HCT116 (cell line): ENCODE data around the gene ALAS1.

Experiments
- EZH2 ChIP-seq: fragments of 200-600 bp; sonication (generic); IDR thresholded peaks from 2 replicates; pipeline ENCODE4 v1.6.1; 2017; ENCODE audit warnings: antibody characterized with exemption, mixed run types
- EZH2phosphoT487 ChIP-seq: fragments of 200-600 bp; IDR thresholded peaks from 2 replicates; pipeline ENCODE4 v1.6.1; 2018; ENCODE audit warnings: antibody characterized with exemption, borderline replicate concordance
- JUND ChIP-seq: IDR thresholded peaks from 2 replicates; pipeline ENCODE4 v1.6.1; 2012
- POLR2AphosphoS5 ChIP-seq: IDR thresholded peaks from 2 replicates; pipeline ENCODE4 v1.6.1; 2011; ENCODE audit warnings: mild to moderate bottlenecking, low read depth, low read length, moderate library complexity
- RAD21 ChIP-seq: IDR thresholded peaks from 2 replicates; pipeline ENCODE4 v1.6.1; 2012; ENCODE audit warnings: low read depth, mild to moderate bottlenecking
- ZNF274 ChIP-seq: fragments of 200-500 bp; sonication (Bioruptor generic); IDR thresholded peaks from 2 replicates; pipeline ENCODE4 v1.6.1; 2014; ENCODE audit warnings: mild to moderate bottlenecking, low read depth, low read length, inconsistent platforms
- TF ChIP-seq, protein P1 (sequence below), 3 experiments: fragments of 200-600 bp in 1 of 3; sonication (generic) in 1 of 3; IDR thresholded peaks in 2 of 3; conservative IDR thresholded peaks in 1 of 3; 2 replicates each; pipeline ENCODE4 v1.5.1; 2012 to 2017; ENCODE audit warnings: low read depth in 2 of 3, low read length in 2 of 3, antibody characterized with exemption in 1 of 3, borderline replicate concordance in 1 of 3, control low read depth in 1 of 3, mild to moderate bottlenecking in 1 of 3, mixed read lengths in 1 of 3, mixed run types in 1 of 3, moderate library complexity in 1 of 3; ENCODE audit not compliant: insufficient read depth in 1 of 3

DNA sequence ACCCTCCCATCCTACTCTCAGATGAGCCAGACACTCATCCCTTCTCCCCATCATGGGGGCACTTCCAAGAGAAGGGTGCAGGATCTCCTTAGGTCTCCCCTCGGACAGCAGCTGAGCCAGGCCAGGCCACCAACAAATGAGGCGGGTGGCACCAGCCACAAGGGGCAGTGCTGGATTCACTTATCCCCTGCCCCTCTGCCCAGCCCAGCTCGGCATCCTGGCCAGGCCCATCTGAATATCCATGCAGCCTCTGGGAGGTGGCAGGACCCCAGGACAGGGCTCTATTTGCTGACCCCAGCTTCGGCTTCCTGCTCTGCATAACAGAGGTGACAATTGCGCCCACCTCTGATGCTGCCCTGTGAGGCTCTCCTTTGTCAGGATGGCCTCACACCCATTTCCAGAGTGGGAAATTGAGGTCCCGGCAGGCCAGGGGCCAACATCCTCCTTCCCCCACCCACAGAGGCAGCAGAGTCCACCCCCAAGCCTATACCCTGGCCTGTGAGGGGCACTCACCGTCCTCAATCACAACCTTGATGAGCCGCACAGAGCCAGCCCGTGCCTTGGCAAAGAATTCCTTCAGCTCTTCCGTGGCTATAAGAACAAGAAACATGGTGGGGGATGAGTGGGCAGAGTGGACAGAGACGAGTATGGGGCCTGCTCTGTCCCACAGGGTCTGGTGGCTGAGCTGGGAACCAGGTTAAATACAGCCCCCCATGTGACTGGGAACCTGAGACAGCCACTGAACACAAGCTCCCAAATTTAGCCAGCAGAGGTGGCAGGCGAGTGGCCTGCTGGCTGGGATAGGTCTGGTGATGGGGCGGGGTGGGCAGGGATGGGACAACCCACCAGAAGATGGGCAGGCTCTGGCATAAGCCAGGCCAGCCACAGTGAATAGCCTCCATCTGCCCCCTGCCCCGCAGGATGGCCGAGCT lies 36.8 kb downstream of the ALAS1 start:
- no peak for TF ChIP-seq EZH2
- TF ChIP-seq POLR2AphosphoS5: no peak
- TF ChIP-seq, protein P1, sequence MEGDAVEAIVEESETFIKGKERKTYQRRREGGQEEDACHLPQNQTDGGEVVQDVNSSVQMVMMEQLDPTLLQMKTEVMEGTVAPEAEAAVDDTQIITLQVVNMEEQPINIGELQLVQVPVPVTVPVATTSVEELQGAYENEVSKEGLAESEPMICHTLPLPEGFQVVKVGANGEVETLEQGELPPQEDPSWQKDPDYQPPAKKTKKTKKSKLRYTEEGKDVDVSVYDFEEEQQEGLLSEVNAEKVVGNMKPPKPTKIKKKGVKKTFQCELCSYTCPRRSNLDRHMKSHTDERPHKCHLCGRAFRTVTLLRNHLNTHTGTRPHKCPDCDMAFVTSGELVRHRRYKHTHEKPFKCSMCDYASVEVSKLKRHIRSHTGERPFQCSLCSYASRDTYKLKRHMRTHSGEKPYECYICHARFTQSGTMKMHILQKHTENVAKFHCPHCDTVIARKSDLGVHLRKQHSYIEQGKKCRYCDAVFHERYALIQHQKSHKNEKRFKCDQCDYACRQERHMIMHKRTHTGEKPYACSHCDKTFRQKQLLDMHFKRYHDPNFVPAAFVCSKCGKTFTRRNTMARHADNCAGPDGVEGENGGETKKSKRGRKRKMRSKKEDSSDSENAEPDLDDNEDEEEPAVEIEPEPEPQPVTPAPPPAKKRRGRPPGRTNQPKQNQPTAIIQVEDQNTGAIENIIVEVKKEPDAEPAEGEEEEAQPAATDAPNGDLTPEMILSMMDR (IDR thresholded peaks at IDR 0.05 in 2 of 3, conservative IDR thresholded peaks at IDR 0.05 in 1 of 3; ENCODE audit: borderline replicate concordance in 1 of 3, insufficient read depth in 1 of 3, low read depth in 2 of 3, low read length in 2 of 3): peak in 2 of 3 experiments; percentile 4 to 24; a peak in 1 of 6 replicates
- no peak for TF ChIP-seq JUND
- TF ChIP-seq RAD21: no peak
- TF ChIP-seq ZNF274: no peak
- no peak for TF ChIP-seq EZH2phosphoT487
